Fibroblast of the aortic adventitia (primary cell): ENCODE results near the gene GRIK1. TPM values are rescaled to one million over a fixed set of nuclear protein-coding genes. Genes with fewer than 3 reads are reported as not detected.

Experiments used
- DNase-seq: peaks from one replicate; pipeline ENCODE4 v3.0.0-alpha.2; 2010; ENCODE audit warnings: low read depth
- H3K4me3 ChIP-seq: 2 replicates; pipeline ENCODE4 v1.5.1; 2011; ENCODE audit warnings: low read depth, mild to moderate bottlenecking, control low read depth, low read length, moderate library complexity
- total RNA-seq: library from RNA; depleted of rRNA; stranded (reverse); fragments of >200 nt; gene quantifications from 2 replicates; pipeline ENCODE4 v1.2.3, GENCODE V29; 2012; ENCODE audit warnings: low replicate concordance
- TF ChIP-seq, protein P1 (sequence below): IDR thresholded peaks from 2 replicates; pipeline ENCODE4 v1.5.1; 2011; ENCODE audit warnings: mild to moderate bottlenecking, low read length, control low read depth, inconsistent platforms; ENCODE audit not compliant: insufficient read depth

The GRIK1 gene
- total RNA-seq, 1 donor = 0.81 TPM

DNA sequence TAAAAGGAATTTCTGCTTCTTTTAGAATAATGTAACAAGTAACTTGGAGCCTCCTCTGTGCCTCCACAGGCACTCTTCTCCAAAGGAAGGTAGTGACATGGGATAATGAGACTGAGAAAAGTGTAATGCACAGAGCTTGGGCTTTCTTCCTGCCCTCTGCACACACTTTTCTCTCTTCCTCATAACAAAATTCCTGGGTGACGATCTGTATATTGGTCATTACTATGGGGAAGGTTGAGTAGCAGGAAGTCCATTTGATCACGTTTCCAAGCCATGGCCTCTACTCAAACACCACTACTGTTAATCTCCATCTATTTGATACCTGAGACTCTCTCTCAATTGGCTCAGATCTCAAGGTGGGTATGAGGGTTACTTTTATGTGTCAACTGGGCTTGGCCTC lies 113.9 kb downstream of the GRIK1 start:
- TF ChIP-seq, protein P1, sequence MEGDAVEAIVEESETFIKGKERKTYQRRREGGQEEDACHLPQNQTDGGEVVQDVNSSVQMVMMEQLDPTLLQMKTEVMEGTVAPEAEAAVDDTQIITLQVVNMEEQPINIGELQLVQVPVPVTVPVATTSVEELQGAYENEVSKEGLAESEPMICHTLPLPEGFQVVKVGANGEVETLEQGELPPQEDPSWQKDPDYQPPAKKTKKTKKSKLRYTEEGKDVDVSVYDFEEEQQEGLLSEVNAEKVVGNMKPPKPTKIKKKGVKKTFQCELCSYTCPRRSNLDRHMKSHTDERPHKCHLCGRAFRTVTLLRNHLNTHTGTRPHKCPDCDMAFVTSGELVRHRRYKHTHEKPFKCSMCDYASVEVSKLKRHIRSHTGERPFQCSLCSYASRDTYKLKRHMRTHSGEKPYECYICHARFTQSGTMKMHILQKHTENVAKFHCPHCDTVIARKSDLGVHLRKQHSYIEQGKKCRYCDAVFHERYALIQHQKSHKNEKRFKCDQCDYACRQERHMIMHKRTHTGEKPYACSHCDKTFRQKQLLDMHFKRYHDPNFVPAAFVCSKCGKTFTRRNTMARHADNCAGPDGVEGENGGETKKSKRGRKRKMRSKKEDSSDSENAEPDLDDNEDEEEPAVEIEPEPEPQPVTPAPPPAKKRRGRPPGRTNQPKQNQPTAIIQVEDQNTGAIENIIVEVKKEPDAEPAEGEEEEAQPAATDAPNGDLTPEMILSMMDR = no peak
- no peak for DNase-seq
- no peak overlapping the region for H3K4me3 ChIP-seq

DNA sequence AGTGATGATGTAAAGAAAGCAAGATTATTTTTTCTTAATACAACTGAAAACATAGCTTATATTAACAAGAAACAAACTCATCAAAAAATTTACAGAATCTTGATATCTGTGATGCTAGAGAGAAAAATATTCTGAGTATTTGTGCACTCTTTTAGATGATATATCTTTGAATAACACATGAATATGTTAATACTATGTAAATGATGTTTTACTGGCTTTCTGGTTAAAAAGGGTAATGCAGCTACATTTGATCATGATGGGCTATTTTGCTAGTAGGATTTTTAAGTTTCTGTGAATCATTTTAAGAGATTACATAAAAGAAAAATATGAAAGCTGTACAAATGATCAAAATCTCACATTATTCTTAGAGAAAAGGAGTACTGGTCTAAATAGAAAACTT lies 114.5 kb downstream of the GRIK1 start:
- DNase-seq = no peak
- TF ChIP-seq, protein P1 = no peak
- H3K4me3 ChIP-seq = no peak overlapping the region

DNA sequence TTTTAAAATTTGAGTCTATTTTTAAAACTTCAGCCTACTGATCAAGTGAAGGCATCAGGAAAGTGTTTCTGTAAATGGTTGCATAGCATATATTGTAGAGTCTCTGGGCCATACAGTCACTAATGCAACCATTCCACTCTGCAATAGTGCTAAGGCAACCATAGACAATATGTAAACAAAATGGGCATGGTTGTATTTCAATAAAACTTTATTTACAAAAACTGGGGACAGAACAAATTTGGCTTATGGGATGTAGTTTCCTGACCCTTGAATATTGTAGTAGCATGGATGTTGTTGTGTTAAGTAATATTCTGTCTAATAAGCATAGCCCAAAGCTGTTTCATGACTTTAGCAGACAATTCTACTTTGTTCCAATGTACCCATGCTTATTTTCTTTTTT lies 117.7 kb downstream of the GRIK1 start:
- H3K4me3 ChIP-seq = no peak overlapping the region
- no peak for DNase-seq
- TF ChIP-seq, protein P1 = no peak

DNA sequence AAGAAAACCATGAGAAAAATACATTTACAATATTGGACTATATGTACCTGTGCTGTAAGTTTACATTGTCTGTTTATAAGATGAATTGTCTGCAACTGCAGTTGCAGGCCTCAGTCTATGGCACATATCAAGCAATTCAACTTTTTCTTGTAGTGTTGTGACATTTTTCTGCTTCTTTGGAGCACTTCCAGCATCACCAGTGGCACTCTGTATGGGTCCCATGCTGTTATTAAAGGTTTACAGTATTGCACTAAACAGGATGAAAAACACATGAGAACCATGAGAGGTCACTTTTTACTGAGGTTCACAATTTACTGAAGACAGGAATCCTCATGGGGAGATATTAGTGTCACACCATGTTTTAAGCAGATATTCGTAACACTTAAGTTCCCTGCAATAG lies 118.6 kb downstream of the GRIK1 start:
- TF ChIP-seq, protein P1 = no peak
- no peak overlapping the region for H3K4me3 ChIP-seq
- DNase-seq = no peak

DNA sequence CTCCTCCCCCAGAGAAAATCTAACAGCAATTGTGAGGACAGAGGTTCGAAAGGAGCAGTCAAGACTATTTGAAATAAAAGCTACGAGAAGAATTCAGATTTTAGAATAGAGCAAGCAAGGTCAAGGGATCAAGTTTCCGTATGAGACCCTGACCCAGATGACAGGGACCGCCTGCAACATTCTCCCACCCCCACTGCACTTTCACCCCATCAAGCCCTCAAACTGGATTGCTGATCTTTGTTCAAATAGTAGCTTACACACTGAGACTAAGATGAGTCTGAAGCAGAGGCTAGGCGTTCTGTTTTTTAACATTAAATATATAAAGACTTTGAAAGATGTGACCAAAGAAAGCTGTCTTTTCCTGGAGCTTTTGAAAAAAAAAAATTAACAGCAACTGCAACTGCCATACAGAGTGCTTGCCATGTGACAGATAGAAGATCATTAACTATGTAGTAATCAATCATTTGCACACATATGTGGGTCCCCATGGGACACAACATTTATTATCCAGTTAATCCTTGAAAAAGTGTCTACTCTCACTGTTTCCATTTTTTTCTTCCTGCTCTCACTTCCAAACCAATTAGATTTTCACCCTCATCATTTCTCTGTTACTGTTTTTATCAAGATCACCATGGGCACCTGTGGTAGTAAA lies 120.0 kb downstream of the GRIK1 start:
- TF ChIP-seq, protein P1 = no peak
- no peak overlapping the region for H3K4me3 ChIP-seq
- no peak for DNase-seq

DNA sequence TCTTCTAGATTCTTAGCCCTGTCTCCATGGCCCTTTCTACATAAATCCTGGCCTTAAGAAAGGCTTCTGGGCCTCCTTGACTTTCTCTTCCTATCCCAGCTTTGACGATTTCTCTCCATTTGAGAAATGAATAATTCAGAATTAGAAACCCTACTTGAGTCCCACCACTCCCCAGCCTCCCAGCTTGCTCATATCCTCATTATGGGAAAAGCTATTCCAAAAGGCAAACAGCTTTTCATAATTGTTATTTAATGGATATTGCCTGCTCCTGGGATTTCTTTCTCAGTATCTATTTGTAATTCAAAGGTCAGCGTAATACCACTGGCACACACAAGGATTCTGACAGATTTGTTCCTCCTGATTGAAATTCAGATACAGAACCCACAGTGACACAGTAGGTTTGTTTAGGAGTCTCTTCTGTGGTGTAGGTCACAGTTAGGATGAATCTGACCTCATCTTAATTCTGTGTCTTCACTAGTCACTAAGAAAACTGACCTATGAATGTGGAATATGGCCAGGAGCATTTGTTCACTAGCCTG lies 121.3 kb downstream of the GRIK1 start:
- no peak overlapping the region for H3K4me3 ChIP-seq
- TF ChIP-seq, protein P1 = no peak
- no peak for DNase-seq

DNA sequence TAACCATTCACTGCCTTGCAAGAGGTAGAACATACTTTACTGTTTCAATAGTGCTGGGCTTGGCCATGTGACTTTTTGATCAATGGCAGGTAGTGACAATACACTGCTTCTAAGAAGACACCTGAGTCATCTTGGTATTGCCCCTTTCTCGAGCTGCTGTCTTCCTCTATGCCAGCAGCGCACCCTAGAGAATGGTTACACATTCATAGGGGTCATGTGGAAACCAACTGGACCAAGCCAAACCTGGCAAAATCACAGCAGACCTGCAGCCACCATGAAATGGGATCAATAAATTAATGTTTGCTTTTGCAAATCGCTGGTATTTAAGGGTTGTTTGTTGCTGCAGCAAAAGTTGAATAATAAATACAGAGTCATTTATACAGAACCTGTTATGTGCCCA lies 122.3 kb downstream of the GRIK1 start:
- no peak overlapping the region for H3K4me3 ChIP-seq
- TF ChIP-seq, protein P1 = no peak
- no peak for DNase-seq
